Mucosa of rectum (tissue), 2 donors: ENCODE data around the gene HIVEP3.

Source experiments
- H3K27ac ChIP-seq, 2 donors: one replicate each; pipeline ENCODE4 v1.7.0; 2013; ENCODE audit warnings: inconsistent platforms in 2 of 2, low read depth in 2 of 2, low read length in 2 of 2
- H3K27me3 ChIP-seq, 2 donors: one replicate each; pipeline ENCODE4 v1.7.0; 2013; ENCODE audit warnings: low read length in 2 of 2; ENCODE audit not compliant: control insufficient read depth in 2 of 2, insufficient read depth in 2 of 2
- H3K36me3 ChIP-seq, 2 donors: one replicate each; pipeline ENCODE4 v1.7.0; 2013; ENCODE audit warnings: low read length in 2 of 2; ENCODE audit not compliant: control insufficient read depth in 2 of 2, insufficient read depth in 2 of 2
- H3K4me1 ChIP-seq, 2 donors: one replicate each; pipeline ENCODE4 v1.7.0; 2013; ENCODE audit warnings: low read length in 2 of 2, mild to moderate bottlenecking in 1 of 2; ENCODE audit not compliant: control insufficient read depth in 2 of 2, insufficient read depth in 2 of 2
- H3K4me3 ChIP-seq, 2 donors: one replicate each; pipeline ENCODE4 v1.7.0; 2013; ENCODE audit warnings: low read length in 2 of 2
- H3K9ac ChIP-seq, 2 donors: one replicate each; pipeline ENCODE4 v1.7.0; 2013; ENCODE audit warnings: low read length in 2 of 2, low read depth in 1 of 2, mild to moderate bottlenecking in 1 of 2
- H3K9me3 ChIP-seq, 2 donors: one replicate each; pipeline ENCODE4 v1.7.0; 2013; ENCODE audit warnings: low read length in 2 of 2; ENCODE audit not compliant: control insufficient read depth in 2 of 2
- donor health status: healthy.
- donor health status: Normal muscosa, but diverticular disease.

The HIVEP3 gene

GRCh38 chr1:41840592-41841246 is 78.0 kb downstream of the HIVEP3 start:
- Histone ChIP-seq H3K27ac (no peak overlapping the region), H3K9ac (no peak overlapping the region), H3K27me3 (no peaks in the 10 kb centered on the region), H3K9me3 (no peaks in the 10 kb centered on the region), H3K4me3 (no peak overlapping the region), H3K4me1 (no peaks in the 10 kb centered on the region), H3K36me3 (no peaks in the 10 kb centered on the region)

GRCh38 chr1:41838266-41838665 is 80.5 kb downstream of the HIVEP3 start:
- H3K4me3 ChIP-seq = no peak overlapping the region
- H3K36me3 ChIP-seq = no peaks in the 10 kb centered on the region
- H3K27ac ChIP-seq = no peak overlapping the region
- no peaks in the 10 kb centered on the region for H3K9me3 ChIP-seq
- no peaks in the 10 kb centered on the region for H3K4me1 ChIP-seq
- no peaks in the 10 kb centered on the region for H3K27me3 ChIP-seq
- H3K9ac ChIP-seq = no peak overlapping the region

GRCh38 chr1:41837691-41838090 is 81.0 kb downstream of the HIVEP3 start:
- no peaks in the 10 kb centered on the region for H3K27me3 ChIP-seq
- H3K9ac ChIP-seq = no peak overlapping the region
- H3K27ac ChIP-seq = no peak overlapping the region
- no peak overlapping the region for H3K4me3 ChIP-seq
- no peaks in the 10 kb centered on the region for H3K36me3 ChIP-seq
- no peaks in the 10 kb centered on the region for H3K9me3 ChIP-seq
- H3K4me1 ChIP-seq = no peaks in the 10 kb centered on the region

- no peaks in the 10 kb centered on the region for H3K9me3 ChIP-seq
- H3K36me3 ChIP-seq = no peaks in the 10 kb centered on the region
- no peaks in the 10 kb centered on the region for H3K4me1 ChIP-seq
- no peak overlapping the region for H3K9ac ChIP-seq
- H3K27me3 ChIP-seq = no peaks in the 10 kb centered on the region
- H3K4me3 ChIP-seq = no peak overlapping the region
- H3K27ac ChIP-seq = no peak overlapping the region
These were observed 83.2 kb downstream of the HIVEP3 start for GRCh38 chr1:41835485-41835884.

GRCh38 chr1:41833519-41834000 is 85.2 kb downstream of the HIVEP3 start:
- H3K36me3 ChIP-seq = no peaks in the 10 kb centered on the region
- no peak overlapping the region for H3K27ac ChIP-seq
- H3K27me3 ChIP-seq = no peaks in the 10 kb centered on the region
- H3K4me1 ChIP-seq = no peaks in the 10 kb centered on the region
- H3K4me3 ChIP-seq = no peak overlapping the region
- no peak overlapping the region for H3K9ac ChIP-seq
- H3K9me3 ChIP-seq = no peaks in the 10 kb centered on the region

GRCh38 chr1:41830726-41831125 is 88.0 kb downstream of the HIVEP3 start:
- H3K27me3 ChIP-seq = no peaks in the 10 kb centered on the region

GRCh38 chr1:41827991-41828570 is 90.6 kb downstream of the HIVEP3 start:
- no peak overlapping the region for H3K9ac ChIP-seq
- H3K27ac ChIP-seq = no peak overlapping the region
- H3K4me3 ChIP-seq = no peak overlapping the region
- no peaks in the 10 kb centered on the region for H3K27me3 ChIP-seq
- H3K9me3 ChIP-seq = no peaks in the 10 kb centered on the region
- peaks cover 3 to 9% of the 10 kb centered on the region in 2 donors for H3K4me1 ChIP-seq
- no peaks in the 10 kb centered on the region for H3K36me3 ChIP-seq

More at GRCh38 chr1:41830726-41831125, 88.0 kb downstream of the HIVEP3 start:
- H3K9ac ChIP-seq = no peak overlapping the region
- H3K36me3 ChIP-seq = no peaks in the 10 kb centered on the region
- H3K9me3 ChIP-seq = no peaks in the 10 kb centered on the region
- H3K4me1 ChIP-seq = no peaks in the 10 kb centered on the region
- no peak overlapping the region for H3K4me3 ChIP-seq
- H3K27ac ChIP-seq = no peak overlapping the region

- Histone ChIP-seq H3K27ac (peak overlapping the region; percentile 43 to 60), H3K27me3 (no peaks in the 10 kb centered on the region), H3K4me3 (no peak overlapping the region), H3K4me1 (peaks cover 4 to 16% of the 10 kb centered on the region in 2 donors), H3K36me3 (no peaks in the 10 kb centered on the region), H3K9ac (no peak overlapping the region), H3K9me3 (no peaks in the 10 kb centered on the region)
These were observed 95.3 kb downstream of the HIVEP3 start for GRCh38 chr1:41823471-41823870.

GRCh38 chr1:41822866-41823265 is 95.9 kb downstream of the HIVEP3 start:
- peaks cover 4 to 16% of the 10 kb centered on the region in 2 donors for H3K4me1 ChIP-seq
- H3K9ac ChIP-seq = no peak overlapping the region
- H3K9me3 ChIP-seq = no peaks in the 10 kb centered on the region
- H3K27ac ChIP-seq = peak overlapping the region; percentile 43 to 60
- no peaks in the 10 kb centered on the region for H3K36me3 ChIP-seq
- no peak overlapping the region for H3K4me3 ChIP-seq
- H3K27me3 ChIP-seq = no peaks in the 10 kb centered on the region

GRCh38 chr1:41819843-41820242 is 98.9 kb downstream of the HIVEP3 start:
- H3K27me3 ChIP-seq = no peaks in the 10 kb centered on the region
- H3K9ac ChIP-seq = no peak overlapping the region
- no peaks in the 10 kb centered on the region for H3K9me3 ChIP-seq
- peaks cover 4 to 16% of the 10 kb centered on the region in 2 donors for H3K4me1 ChIP-seq
- no peak overlapping the region for H3K27ac ChIP-seq
- no peaks in the 10 kb centered on the region for H3K36me3 ChIP-seq
- H3K4me3 ChIP-seq = no peak overlapping the region
